AG10803 (cell line): Measurements from ENCODE around the gene HSD17B2.

Source experiments
- DNase-seq: peaks from one replicate; pipeline ENCODE4 v3.0.0; 2010; ENCODE audit warnings: low read depth
- H3K4me3 ChIP-seq: 2 replicates; pipeline ENCODE4 v1.5.1; 2011; ENCODE audit warnings: mild to moderate bottlenecking, low read length, control low read depth
- CTCF ChIP-seq: conservative IDR thresholded peaks from 2 replicates; pipeline ENCODE4 v1.5.1; 2011; ENCODE audit warnings: mild to moderate bottlenecking, low read length, control low read depth, inconsistent platforms

The HSD17B2 gene

DNA sequence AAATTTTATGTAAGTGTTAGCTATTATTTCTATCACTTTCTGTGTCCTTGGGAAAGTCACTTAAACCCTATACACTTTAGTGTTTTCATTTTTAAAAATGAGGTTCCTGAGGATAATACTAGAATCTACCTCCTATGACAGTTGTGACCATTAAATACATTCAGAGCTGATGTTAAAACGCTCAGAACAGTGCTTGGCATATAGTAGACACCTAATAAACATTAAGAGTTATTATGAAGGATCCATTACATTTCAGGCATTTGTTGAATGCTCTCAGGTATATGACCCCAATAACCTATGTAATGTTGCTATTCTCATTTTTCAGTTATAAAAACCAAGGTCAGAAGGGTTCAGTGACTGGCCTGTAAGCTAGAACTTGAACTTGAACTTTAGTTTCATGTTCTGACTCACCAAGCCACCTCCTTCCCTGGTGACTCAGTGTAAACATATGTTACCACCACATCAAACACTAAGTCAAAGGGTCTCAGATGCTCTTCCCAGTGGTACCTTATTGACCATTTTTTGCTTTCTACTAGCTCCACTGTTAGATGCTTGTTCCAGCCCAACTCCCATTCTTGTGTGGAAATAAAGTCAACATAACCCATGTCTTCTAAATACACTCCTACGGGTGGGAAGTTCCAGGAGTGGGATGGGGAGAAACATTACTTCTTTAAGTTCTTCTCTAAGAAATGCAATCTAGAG, 47.6 kb downstream of the HSD17B2 start:
- DNase-seq = peak; percentile 44
- H3K4me3 ChIP-seq = no peak overlapping the region
- no peak for TF ChIP-seq CTCF

GRCh38 chr16:82083710-82084353, 48.8 kb downstream of the HSD17B2 start:
- TF ChIP-seq CTCF = no peak
- no peak for DNase-seq
- H3K4me3 ChIP-seq = no peak overlapping the region

- H3K4me3 ChIP-seq = no peak overlapping the region
- no peak for TF ChIP-seq CTCF
- DNase-seq = no peak
Observed at GRCh38 chr16:82085011-82085779, 50.1 kb downstream of the HSD17B2 start.

GRCh38 chr16:82088483-82088882, 53.4 kb downstream of the HSD17B2 start:
- DNase-seq = peak; percentile 67
- no peak for TF ChIP-seq CTCF
- H3K4me3 ChIP-seq = no peak overlapping the region

GRCh38 chr16:82091241-82091640, 56.2 kb downstream of the HSD17B2 start:
- H3K4me3 ChIP-seq = no peak overlapping the region
- no peak for TF ChIP-seq CTCF
- peak; percentile 64 for DNase-seq

- peak; percentile 31 for DNase-seq
- no peak overlapping the region for H3K4me3 ChIP-seq
- TF ChIP-seq CTCF = no peak
Observed at GRCh38 chr16:82092711-82093110, 57.7 kb downstream of the HSD17B2 start.
